GM12878 (cell line): ENCODE results near the gene SIGLEC10.

ENCODE experiments used
- ASH2L ChIP-seq: fragments of 300-600, 200-600 bp; sonication (generic); IDR thresholded peaks from 2 replicates; pipeline ENCODE4 v1.6.1; 2017; ENCODE audit warnings: low read depth, mild to moderate bottlenecking, borderline replicate concordance
- CHD4 ChIP-seq: fragments of 200-600 bp; sonication (generic); IDR thresholded peaks from 2 replicates; pipeline ENCODE4 v1.6.1; 2016; ENCODE audit warnings: mild to moderate bottlenecking
- EZH2 ChIP-seq: IDR thresholded peaks from 2 replicates; pipeline ENCODE4 v1.6.1; 2012; ENCODE audit warnings: low read depth, mild to moderate bottlenecking, control low read depth, inconsistent platforms, low read length, borderline replicate concordance; ENCODE audit not compliant: control insufficient read depth
- POLR2A ChIP-seq: IDR thresholded peaks from 2 replicates; pipeline ENCODE4 v1.6.1; 2011; ENCODE audit warnings: low read depth, mild to moderate bottlenecking, low read length
- POLR2AphosphoS2 ChIP-seq: IDR thresholded peaks from 2 replicates; pipeline ENCODE4 v1.6.1; 2011; ENCODE audit warnings: low read depth, mild to moderate bottlenecking, low read length, improper control_type of control experiment, moderate library complexity
- SREBF2 ChIP-seq: IDR thresholded peaks from 2 replicates; pipeline ENCODE4 v1.6.1; 2012; ENCODE audit warnings: mild to moderate bottlenecking, low read length
- TF ChIP-seq, protein P1 (sequence below): IDR thresholded peaks from 2 replicates; pipeline ENCODE4 v1.6.1; 2012; ENCODE audit warnings: low read depth, low read length, improper control_type of control experiment
- TF ChIP-seq, protein P2 (sequence below), 3 experiments: IDR thresholded peaks in 2 of 3; conservative IDR thresholded peaks in 1 of 3; 2 replicates each; pipeline ENCODE4 v1.5.1; 2011; ENCODE audit warnings: low read depth in 3 of 3, low read length in 3 of 3, mild to moderate bottlenecking in 3 of 3, control low read depth in 2 of 3, moderate library complexity in 2 of 3, inconsistent platforms in 1 of 3, mixed read lengths in 1 of 3; ENCODE audit not compliant: control insufficient read depth in 2 of 3, insufficient read depth in 1 of 3; ENCODE audit errors: extremely low read depth in 1 of 3
- TF ChIP-seq, protein P3 (sequence below): fragments of 450-650 bp; IDR thresholded peaks from 2 replicates; pipeline ENCODE4 v1.6.1; 2014; ENCODE audit warnings: mild to moderate bottlenecking
- TF ChIP-seq, protein P4 (sequence below): fragments of 450-650 bp; IDR thresholded peaks from 2 replicates; pipeline ENCODE4 v1.6.1; 2016; ENCODE audit warnings: mild to moderate bottlenecking, moderate library complexity, borderline replicate concordance

DNA sequence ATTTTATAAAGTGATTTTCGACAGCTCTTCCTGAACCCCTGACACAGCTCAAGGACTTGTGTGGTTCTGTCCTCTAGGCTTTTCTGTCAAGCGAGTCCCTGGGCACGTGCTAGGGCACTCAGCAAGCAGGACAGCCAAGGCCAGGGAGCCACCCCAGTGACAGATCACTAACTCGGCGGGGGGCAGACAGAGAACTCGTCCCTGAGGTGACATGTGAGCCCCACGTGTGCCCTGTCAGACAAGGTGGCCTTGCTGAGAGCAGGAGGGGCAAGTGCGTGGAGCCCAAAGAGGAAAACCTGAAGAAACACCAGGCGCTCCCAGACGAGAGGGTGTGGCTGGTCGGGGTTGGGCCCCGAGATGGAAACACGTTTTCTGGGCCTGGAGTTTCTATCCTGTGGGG lies 56.2 kb downstream of the SIGLEC10 start:
- TF ChIP-seq, protein P1, sequence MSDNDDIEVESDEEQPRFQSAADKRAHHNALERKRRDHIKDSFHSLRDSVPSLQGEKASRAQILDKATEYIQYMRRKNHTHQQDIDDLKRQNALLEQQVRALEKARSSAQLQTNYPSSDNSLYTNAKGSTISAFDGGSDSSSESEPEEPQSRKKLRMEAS: no peak
- TF ChIP-seq, protein P2, sequence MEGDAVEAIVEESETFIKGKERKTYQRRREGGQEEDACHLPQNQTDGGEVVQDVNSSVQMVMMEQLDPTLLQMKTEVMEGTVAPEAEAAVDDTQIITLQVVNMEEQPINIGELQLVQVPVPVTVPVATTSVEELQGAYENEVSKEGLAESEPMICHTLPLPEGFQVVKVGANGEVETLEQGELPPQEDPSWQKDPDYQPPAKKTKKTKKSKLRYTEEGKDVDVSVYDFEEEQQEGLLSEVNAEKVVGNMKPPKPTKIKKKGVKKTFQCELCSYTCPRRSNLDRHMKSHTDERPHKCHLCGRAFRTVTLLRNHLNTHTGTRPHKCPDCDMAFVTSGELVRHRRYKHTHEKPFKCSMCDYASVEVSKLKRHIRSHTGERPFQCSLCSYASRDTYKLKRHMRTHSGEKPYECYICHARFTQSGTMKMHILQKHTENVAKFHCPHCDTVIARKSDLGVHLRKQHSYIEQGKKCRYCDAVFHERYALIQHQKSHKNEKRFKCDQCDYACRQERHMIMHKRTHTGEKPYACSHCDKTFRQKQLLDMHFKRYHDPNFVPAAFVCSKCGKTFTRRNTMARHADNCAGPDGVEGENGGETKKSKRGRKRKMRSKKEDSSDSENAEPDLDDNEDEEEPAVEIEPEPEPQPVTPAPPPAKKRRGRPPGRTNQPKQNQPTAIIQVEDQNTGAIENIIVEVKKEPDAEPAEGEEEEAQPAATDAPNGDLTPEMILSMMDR (IDR thresholded peaks at IDR 0.05 in 2 of 3, conservative IDR thresholded peaks at IDR 0.05 in 1 of 3; ENCODE audit: control insufficient read depth in 2 of 3, extremely low read depth in 1 of 3, insufficient read depth in 1 of 3, low read depth in 3 of 3, low read length in 3 of 3): no peak
- TF ChIP-seq POLR2A: no peak
- TF ChIP-seq EZH2: no peak
- no peak for TF ChIP-seq ASH2L
- TF ChIP-seq, protein P3, sequence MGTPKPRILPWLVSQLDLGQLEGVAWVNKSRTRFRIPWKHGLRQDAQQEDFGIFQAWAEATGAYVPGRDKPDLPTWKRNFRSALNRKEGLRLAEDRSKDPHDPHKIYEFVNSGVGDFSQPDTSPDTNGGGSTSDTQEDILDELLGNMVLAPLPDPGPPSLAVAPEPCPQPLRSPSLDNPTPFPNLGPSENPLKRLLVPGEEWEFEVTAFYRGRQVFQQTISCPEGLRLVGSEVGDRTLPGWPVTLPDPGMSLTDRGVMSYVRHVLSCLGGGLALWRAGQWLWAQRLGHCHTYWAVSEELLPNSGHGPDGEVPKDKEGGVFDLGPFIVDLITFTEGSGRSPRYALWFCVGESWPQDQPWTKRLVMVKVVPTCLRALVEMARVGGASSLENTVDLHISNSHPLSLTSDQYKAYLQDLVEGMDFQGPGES: no peak
- no peak for TF ChIP-seq CHD4
- no peak for TF ChIP-seq POLR2AphosphoS2
- no peak for TF ChIP-seq SREBF2
- TF ChIP-seq, protein P4, sequence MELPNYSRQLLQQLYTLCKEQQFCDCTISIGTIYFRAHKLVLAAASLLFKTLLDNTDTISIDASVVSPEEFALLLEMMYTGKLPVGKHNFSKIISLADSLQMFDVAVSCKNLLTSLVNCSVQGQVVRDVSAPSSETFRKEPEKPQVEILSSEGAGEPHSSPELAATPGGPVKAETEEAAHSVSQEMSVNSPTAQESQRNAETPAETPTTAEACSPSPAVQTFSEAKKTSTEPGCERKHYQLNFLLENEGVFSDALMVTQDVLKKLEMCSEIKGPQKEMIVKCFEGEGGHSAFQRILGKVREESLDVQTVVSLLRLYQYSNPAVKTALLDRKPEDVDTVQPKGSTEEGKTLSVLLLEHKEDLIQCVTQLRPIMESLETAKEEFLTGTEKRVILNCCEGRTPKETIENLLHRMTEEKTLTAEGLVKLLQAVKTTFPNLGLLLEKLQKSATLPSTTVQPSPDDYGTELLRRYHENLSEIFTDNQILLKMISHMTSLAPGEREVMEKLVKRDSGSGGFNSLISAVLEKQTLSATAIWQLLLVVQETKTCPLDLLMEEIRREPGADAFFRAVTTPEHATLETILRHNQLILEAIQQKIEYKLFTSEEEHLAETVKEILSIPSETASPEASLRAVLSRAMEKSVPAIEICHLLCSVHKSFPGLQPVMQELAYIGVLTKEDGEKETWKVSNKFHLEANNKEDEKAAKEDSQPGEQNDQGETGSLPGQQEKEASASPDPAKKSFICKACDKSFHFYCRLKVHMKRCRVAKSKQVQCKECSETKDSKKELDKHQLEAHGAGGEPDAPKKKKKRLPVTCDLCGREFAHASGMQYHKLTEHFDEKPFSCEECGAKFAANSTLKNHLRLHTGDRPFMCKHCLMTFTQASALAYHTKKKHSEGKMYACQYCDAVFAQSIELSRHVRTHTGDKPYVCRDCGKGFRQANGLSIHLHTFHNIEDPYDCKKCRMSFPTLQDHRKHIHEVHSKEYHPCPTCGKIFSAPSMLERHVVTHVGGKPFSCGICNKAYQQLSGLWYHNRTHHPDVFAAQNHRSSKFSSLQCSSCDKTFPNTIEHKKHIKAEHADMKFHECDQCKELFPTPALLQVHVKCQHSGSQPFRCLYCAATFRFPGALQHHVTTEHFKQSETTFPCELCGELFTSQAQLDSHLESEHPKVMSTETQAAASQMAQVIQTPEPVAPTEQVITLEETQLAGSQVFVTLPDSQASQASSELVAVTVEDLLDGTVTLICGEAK: no peak
